OCI-LY7 (cell line): ENCODE data around the gene GIMAP2.

Experiments used
- CTCF ChIP-seq: fragments of 200-600 bp; sonication (generic); conservative IDR thresholded peaks from 2 replicates; pipeline ENCODE4 v1.5.1; 2014; ENCODE audit warnings: mild to moderate bottlenecking, antibody characterized with exemption, low read length, moderate library complexity, mixed read lengths
- EZH2phosphoT487 ChIP-seq: fragments of 200-600 bp; sonication (generic); IDR thresholded peaks from 2 replicates; pipeline ENCODE4 v1.6.1; 2018; ENCODE audit warnings: low read depth, borderline replicate concordance, mild to moderate bottlenecking, mixed run types, antibody characterized with exemption, low read length, moderate library complexity, mixed read lengths

- TF ChIP-seq CTCF, result no peak
- no peak for TF ChIP-seq EZH2phosphoT487
These were observed 37.0 kb upstream of the GIMAP2 start for GRCh38 chr7:150648353-150649079.
